A549 treated with AZD2906 at 1 μM for 4 hours (cell line): ENCODE measurements around the gene CHTF8. TPM values are rescaled to one million over a fixed set of nuclear protein-coding genes. Genes with fewer than 3 reads are reported as not detected.

Experiments
- total RNA-seq: library from RNA; stranded (reverse); fragments of 200-300 nt; extraction: Qiagen RNA extraction; gene quantifications from 5 replicates; pipeline ENCODE4 v1.2.3, GENCODE V29; 2022

CHTF8 gene
- total RNA-seq = 109 to 127 TPM (median 123 TPM) in 5 replicates

GRCh38 chr16:69132424-69133252 lies at the start of gene CHTF8, which contains the start of gene UTP4:
CHTF8 (minus strand) TSS chr16:69132588; CDS start chr16:69121458, 11,130 bp downstream.
UTP4 (plus strand) TSS chr16:69132649; CDS start chr16:69133460, 811 bp downstream.

GRCh38 chr16:69105501-69106361 lies 26.7 kb downstream of the CHTF8 start, which contains the start of gene HAS3:
HAS3 (plus strand) TSS chr16:69105653; CDS start chr16:69109396, 3,743 bp downstream.

Other genes starting within 250 kb of the CHTF8 start
- gene HAS3, start 26.9 kb downstream of the CHTF8 start, total RNA-seq = 38.2 to 50.1 TPM (median 42.7 TPM) in 5 replicates
- gene UTP4, start 61 bp upstream of the CHTF8 start, total RNA-seq = 77.7 to 86.3 TPM (median 81.4 TPM) in 5 replicates
- gene SNTB2, start 54.6 kb upstream of the CHTF8 start, total RNA-seq = 5.6 to 8.3 TPM (median 6.4 TPM) in 5 replicates
- 30.8 to 32.5 TPM (median 31.7 TPM) in 5 replicates for gene VPS4A, start 178.8 kb upstream of the CHTF8 start, total RNA-seq
- 21.4 to 45.1 TPM (median 41.4 TPM) in 5 replicates for gene PDF, start 198.0 kb upstream of the CHTF8 start, total RNA-seq
- gene COG8, start 207.0 kb upstream of the CHTF8 start, total RNA-seq = 20.9 to 29.0 TPM (median 26.7 TPM) in 5 replicates
- 49.1 to 68.5 TPM (median 50.5 TPM) in 5 replicates for gene NIP7, start 207.2 kb upstream of the CHTF8 start, total RNA-seq
- gene TMED6, start 219.2 kb upstream of the CHTF8 start, total RNA-seq = 0.07 TPM in 1 of 5 replicates, not detected in the others